Activated T-helper 1 cell treated with anti-CD3 and anti-CD28 coated beads, Interleukin-12 subunit alpha, Interleukin-12 subunit beta, Interleukin-2, Interleukin-4 antibody, amounts not matched to agents 30 ng/mL and 10 ng/mL and 1 ng/mL, durations not matched to agents 14 hours and 24 hours and 36 hours (primary cell): ENCODE data around the gene KLRF1. TPM values are rescaled to one million over a fixed set of nuclear protein-coding genes. Genes with fewer than 3 reads are reported as not detected.

Source experiments
- DNase-seq: peaks from one replicate; pipeline ENCODE4 v3.0.0; 2021; ENCODE audit warnings: low spot score
- H3K27ac Mint-ChIP-seq: one replicate; pipeline ENCODE4 v1.8.0; 2021; ENCODE audit warnings: mild to moderate bottlenecking, mixed read lengths
- H3K27me3 Mint-ChIP-seq: one replicate; pipeline ENCODE4 v1.8.0; 2022; ENCODE audit warnings: mild to moderate bottlenecking, moderate library complexity, mixed read lengths; ENCODE audit not compliant: insufficient read depth
- H3K36me3 Mint-ChIP-seq: one replicate; pipeline ENCODE4 v1.8.0; 2021; ENCODE audit warnings: low read depth, mixed read lengths
- H3K4me1 Mint-ChIP-seq: one replicate; pipeline ENCODE4 v1.8.0; 2021; ENCODE audit warnings: low read depth, mixed read lengths
- H3K4me3 Mint-ChIP-seq: one replicate; pipeline ENCODE4 v1.8.0; 2021; ENCODE audit warnings: mild to moderate bottlenecking, moderate library complexity, mixed read lengths
- H3K9me3 Mint-ChIP-seq: one replicate; pipeline ENCODE4 v1.8.0; 2021; ENCODE audit warnings: mixed read lengths
- intact Hi-C: fragments of 100-400 bp; cut with micrococcal nuclease; formaldehyde crosslinking; loops from one replicate; pipeline ENCODE4 v1.15.1; 2024
- total RNA-seq: library from RNA; stranded (reverse); gene quantifications from 2 replicates; pipeline ENCODE4 v1.2.3, GENCODE V29; 2022

KLRF1 gene
- total RNA-seq, 1 donor from 2014 or later = not detected

- no peaks in the 10 kb centered on the region for H3K36me3 Mint-ChIP-seq
- H3K27ac Mint-ChIP-seq = no peak overlapping the region
- no peaks in the 10 kb centered on the region for H3K9me3 Mint-ChIP-seq
- H3K4me3 Mint-ChIP-seq = no peak overlapping the region
- no peaks in the 10 kb centered on the region for H3K27me3 Mint-ChIP-seq
- no peak for DNase-seq
- H3K4me1 Mint-ChIP-seq = peaks cover 17% of the 10 kb centered on the region
- intact Hi-C loops = no loop called here
These were observed 54.7 kb downstream of the KLRF1 start for GRCh38 chr12:9881988-9882387.

GRCh38 chr12:9883175-9883574, 55.9 kb downstream of the KLRF1 start:
- intact Hi-C loops = no loop called here
- H3K27me3 Mint-ChIP-seq = peaks cover 2% of the 10 kb centered on the region
- no peak overlapping the region for H3K4me3 Mint-ChIP-seq
- H3K4me1 Mint-ChIP-seq = peaks cover 17% of the 10 kb centered on the region
- no peaks in the 10 kb centered on the region for H3K9me3 Mint-ChIP-seq
- H3K36me3 Mint-ChIP-seq = no peaks in the 10 kb centered on the region
- H3K27ac Mint-ChIP-seq = no peak overlapping the region
- DNase-seq = no peak

GRCh38 chr12:9888665-9889273, 61.5 kb downstream of the KLRF1 start:
- Mint-ChIP-seq H3K9me3 (no peaks in the 10 kb centered on the region), H3K36me3 (no peaks in the 10 kb centered on the region), H3K27me3 (peaks cover 9% of the 10 kb centered on the region)

More at GRCh38 chr12:9888665-9889273, 61.5 kb downstream of the KLRF1 start:
- Mint-ChIP-seq H3K4me3 (no peak overlapping the region), H3K27ac (no peak overlapping the region), H3K4me1 (peaks cover 7% of the 10 kb centered on the region)
- DNase-seq = no peak
- intact Hi-C loops = no loop called here

Other genes with a start within 250 kb of the KLRF1 start
- 0.15 TPM in 1 of 2 replicates, not detected in the other for gene KLRB1, start 219.6 kb upstream of the KLRF1 start, total RNA-seq
- gene CLEC2D, start 157.8 kb upstream of the KLRF1 start, total RNA-seq = 371 and 395 TPM in 2 replicates
- 7.6 and 9.1 TPM in 2 replicates for gene CLECL1, start 94.4 kb upstream of the KLRF1 start, total RNA-seq
- gene CD69, start 66.6 kb upstream of the KLRF1 start, total RNA-seq = 90.5 and 93.2 TPM in 2 replicates
- gene CLEC2B, start 41.9 kb downstream of the KLRF1 start, total RNA-seq = 13.1 and 14.3 TPM in 2 replicates
- not detected in 2 replicates for gene KLRF2, start 54.0 kb downstream of the KLRF1 start, total RNA-seq
- gene CLEC2A, start 104.9 kb downstream of the KLRF1 start, total RNA-seq = not detected in 2 replicates
- gene CLEC12A, start 143.9 kb downstream of the KLRF1 start, total RNA-seq = not detected in 2 replicates
- not detected in 2 replicates for gene CLEC1B, start 171.6 kb downstream of the KLRF1 start, total RNA-seq
- gene CLEC12B, start 183.1 kb downstream of the KLRF1 start, total RNA-seq = not detected in 2 replicates
- gene CLEC9A, start 203.2 kb downstream of the KLRF1 start, total RNA-seq = not detected in 2 replicates